ENCODE data around the gene VIL1. TPM values are rescaled to one million over a fixed set of nuclear protein-coding genes. Genes with fewer than 3 reads are reported as not detected.
A peak's percentile ranks its signal among the peaks of the same experiment; 100 is the strongest.

Gene VIL1
- total and polyA plus RNA-seq, 9 of the 15 experiments (the other 6 are each of a cell fraction or from before 2014, with no cell fraction given): 0.51 to 2.7 (median 1.2) TPM

- TF ChIP-seq ZNF395 (CRISPR knock-in tag; IDR thresholded peaks at IDR 0.05) (peak; percentile 56; the same call in 1 of the 2 replicates), RB1 (IDR thresholded peaks at IDR 0.05; ENCODE audit: low read depth) (0 out of 2 replicates have a peak, but pooled peaks have one; percentile 21), KDM4B (IDR thresholded peaks at IDR 0.05; ENCODE audit: borderline replicate concordance in 2 of 2, low read depth in 1 of 2) (peak in 1 of 2 experiments; percentile 65; a peak in 1 of 4 replicates), USF2 (CRISPR knock-in tag; IDR thresholded peaks at IDR 0.05) (0 out of 2 replicates have a peak, but pooled peaks have one; percentile 29), SRSF3 (IDR thresholded peaks at IDR 0.05; ENCODE audit: insufficient read depth, low read length) (no peak), ATF6 (CRISPR knock-in tag; IDR thresholded peaks at IDR 0.05) (peak; percentile 82; the same call in 1 of the 2 replicates), HEY1 (CRISPR knock-in tag; IDR thresholded peaks at IDR 0.05; ENCODE audit: borderline replicate concordance) (no peak), U2AF1 (optimal IDR thresholded peaks at IDR 0.05; ENCODE audit: low read depth, low read length) (no peak), RCOR1 (IDR thresholded peaks at IDR 0.05; ENCODE audit: borderline replicate concordance in 1 of 2, low read depth in 2 of 2, low read length in 2 of 2) (peak; percentile 47 to 71), ZNF175 (CRISPR knock-in tag; IDR thresholded peaks at IDR 0.05; ENCODE audit: low read depth) (0 out of 2 replicates have a peak, but pooled peaks have one; percentile 12), LEF1 (IDR thresholded peaks at IDR 0.05) (peak; percentile 70), NKRF (IDR thresholded peaks at IDR 0.05; ENCODE audit: borderline replicate concordance) (peak; percentile 39; the same call in 1 of the 2 replicates), RNF219 (CRISPR knock-in tag; IDR thresholded peaks at IDR 0.05) (no peak)
Observed at GRCh38 chr2:218397820-218398436, 21.0 kb upstream of the VIL1 start (continued).

Data from K562 (cell line).